ENCODE measurements around the gene GOLGA6L7. TPM values are rescaled to one million over a fixed set of nuclear protein-coding genes. Genes with fewer than 3 reads are reported as not detected.

The GOLGA6L7 gene
- total RNA-seq, 2 experiments from 2014 or later, result not detected

GRCh38 chr15:28889346-28889745, 40.9 kb upstream of the GOLGA6L7 start:
- Mint-ChIP-seq H3K36me3 (ENCODE audit: low read depth) (no peaks in the 10 kb centered on the region), H3K9me3 (no peaks in the 10 kb centered on the region), H3K27me3 (no peaks in the 10 kb centered on the region), H3K4me1 (ENCODE audit: low read depth) (peaks cover 68% of the 10 kb centered on the region), H3K4me3 (no peak overlapping the region), H3K27ac (peak overlapping the region; percentile 92)
- DNase-seq (no peak), ATAC-seq (no peak)
- CTCF ChIA-PET, result no interaction called here
- POLR2A ChIA-PET, result no interaction called here
- intact Hi-C loops (cut with micrococcal nuclease), result loop anchor here (10.0 kb wide), 1 partner anchor 55 kb away; no protein-coding TSS in a partner anchor
- TF ChIP-seq CTCF (IDR thresholded peaks at IDR 0.05), result no peak

GRCh38 chr15:28888900-28889299, 40.5 kb upstream of the GOLGA6L7 start:
- H3K36me3 Mint-ChIP-seq (ENCODE audit: low read depth), result no peaks in the 10 kb centered on the region
- no peaks in the 10 kb centered on the region for H3K27me3 Mint-ChIP-seq
- TF ChIP-seq CTCF (IDR thresholded peaks at IDR 0.05), result no peak
- no peaks in the 10 kb centered on the region for H3K9me3 Mint-ChIP-seq
- H3K4me1 Mint-ChIP-seq (ENCODE audit: low read depth), result peaks cover 66% of the 10 kb centered on the region
- ATAC-seq (no peak), DNase-seq (no peak)
- CTCF ChIA-PET, result no interaction called here
- H3K4me3 Mint-ChIP-seq, result no peak overlapping the region
- intact Hi-C loops (cut with micrococcal nuclease), result loop anchor here (10.0 kb wide), 1 partner anchor 54 kb away; no protein-coding TSS in a partner anchor
- POLR2A ChIA-PET, result interaction anchor here (1.4 kb wide), 1 partner anchor 16 kb away, joined by 3 read pairs; no protein-coding TSS in a partner anchor
- H3K27ac Mint-ChIP-seq, result peak overlapping the region; percentile 66

GRCh38 chr15:28888302-28888894, 40.0 kb upstream of the GOLGA6L7 start:
- CTCF ChIA-PET, result interaction anchor here (1.2 to 3.3 kb wide), 4 partner anchors 25 to 202 kb away, joined by 3 to 16 read pairs (median 4); no protein-coding TSS in a partner anchor
- no peaks in the 10 kb centered on the region for H3K9me3 Mint-ChIP-seq
- peak overlapping the region; percentile 62 for H3K27ac Mint-ChIP-seq
- H3K4me1 Mint-ChIP-seq (ENCODE audit: low read depth), result peaks cover 61% of the 10 kb centered on the region
- no peak for TF ChIP-seq CTCF (IDR thresholded peaks at IDR 0.05)
- H3K4me3 Mint-ChIP-seq, result peak overlapping the region; percentile 84
- no peaks in the 10 kb centered on the region for H3K36me3 Mint-ChIP-seq (ENCODE audit: low read depth)
- DNase-seq (no peak), ATAC-seq (no peak)
- POLR2A ChIA-PET, result interaction anchor here (1.4 kb wide), 1 partner anchor 16 kb away, joined by 3 read pairs; no protein-coding TSS in a partner anchor
- intact Hi-C loops (cut with micrococcal nuclease), result loop anchor here (10.0 kb wide), 1 partner anchor 54 kb away; no protein-coding TSS in a partner anchor
- H3K27me3 Mint-ChIP-seq, result no peaks in the 10 kb centered on the region

- H3K4me1 Mint-ChIP-seq (ENCODE audit: low read depth), result peaks cover 53% of the 10 kb centered on the region
- no peaks in the 10 kb centered on the region for H3K36me3 Mint-ChIP-seq (ENCODE audit: low read depth)
- H3K9me3 Mint-ChIP-seq, result no peaks in the 10 kb centered on the region
- TF ChIP-seq CTCF (IDR thresholded peaks at IDR 0.05), result no peak
- POLR2A ChIA-PET, result interaction anchor here (1.4 kb wide), 1 partner anchor 17 kb away, joined by 3 read pairs; no protein-coding TSS in a partner anchor
- DNase-seq (no peak), ATAC-seq (no peak)
- CTCF ChIA-PET, result interaction anchor here (1.2 to 3.3 kb wide), 5 partner anchors 15 to 203 kb away, joined by 3 to 16 read pairs (median 4); no protein-coding TSS in a partner anchor
- no peaks in the 10 kb centered on the region for H3K27me3 Mint-ChIP-seq
- H3K27ac Mint-ChIP-seq, result peak overlapping the region; percentile 79
- H3K4me3 Mint-ChIP-seq, result peak overlapping the region; percentile 84
- intact Hi-C loops (cut with micrococcal nuclease), result loop anchor here (10.0 kb wide), 1 partner anchor 53 kb away; no protein-coding TSS in a partner anchor
Observed at GRCh38 chr15:28887339-28888174, 39.1 kb upstream of the GOLGA6L7 start.
